Activated T-helper 1 cell treated with anti-CD3 and anti-CD28 coated beads, Interleukin-12 subunit alpha, Interleukin-12 subunit beta, Interleukin-2, Interleukin-4 antibody, amounts not matched to agents 30 ng/mL and 10 ng/mL and 1 ng/mL, durations not matched to agents 14 hours and 24 hours and 36 hours (primary cell): Measurements from ENCODE around the gene ZNF827. TPM values are rescaled to one million over a fixed set of nuclear protein-coding genes. Genes with fewer than 3 reads are reported as not detected.
A peak's percentile ranks its signal among the peaks of the same experiment; 100 is the strongest.
"Not testable (repeated sequence)": the region's sequence is repeated elsewhere in the genome, so short reads cannot be mapped to it uniquely, and the experiment has no call there.

Experiments
- DNase-seq: peaks from one replicate; pipeline ENCODE4 v3.0.0; 2021; ENCODE audit warnings: low spot score
- H3K27ac Mint-ChIP-seq: one replicate; pipeline ENCODE4 v1.8.0; 2021; ENCODE audit warnings: mild to moderate bottlenecking, mixed read lengths
- H3K27me3 Mint-ChIP-seq: one replicate; pipeline ENCODE4 v1.8.0; 2022; ENCODE audit warnings: mild to moderate bottlenecking, moderate library complexity, mixed read lengths; ENCODE audit not compliant: insufficient read depth
- H3K36me3 Mint-ChIP-seq: one replicate; pipeline ENCODE4 v1.8.0; 2021; ENCODE audit warnings: low read depth, mixed read lengths
- H3K4me1 Mint-ChIP-seq: one replicate; pipeline ENCODE4 v1.8.0; 2021; ENCODE audit warnings: low read depth, mixed read lengths
- H3K4me3 Mint-ChIP-seq: one replicate; pipeline ENCODE4 v1.8.0; 2021; ENCODE audit warnings: mild to moderate bottlenecking, moderate library complexity, mixed read lengths
- H3K9me3 Mint-ChIP-seq: one replicate; pipeline ENCODE4 v1.8.0; 2021; ENCODE audit warnings: mixed read lengths
- intact Hi-C: fragments of 100-400 bp; cut with micrococcal nuclease; formaldehyde crosslinking; loops from one replicate; pipeline ENCODE4 v1.15.1; 2024
- total RNA-seq: library from RNA; stranded (reverse); gene quantifications from 2 replicates; pipeline ENCODE4 v1.2.3, GENCODE V29; 2022

ZNF827 gene
- total RNA-seq, 1 donor from 2014 or later: 51.1 TPM

DNA sequence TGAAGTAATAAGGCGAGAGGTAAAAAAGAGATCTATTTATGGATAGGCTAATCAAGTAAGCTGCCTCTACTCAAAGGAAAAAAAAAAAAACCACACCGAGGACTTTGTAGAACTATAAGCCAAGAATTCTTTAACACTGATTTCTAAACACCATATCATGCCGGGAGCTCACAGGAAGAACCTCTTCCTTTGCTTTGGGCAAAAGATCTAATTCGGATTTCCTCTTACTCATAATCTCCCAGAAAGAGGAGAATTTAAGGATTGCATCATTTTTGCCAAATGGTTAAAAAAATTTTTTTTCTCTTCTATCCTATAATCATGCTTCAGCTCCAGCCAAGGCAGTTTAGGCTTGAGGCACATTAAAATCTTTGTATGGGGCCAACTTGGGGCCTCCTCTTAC lies 95.5 kb downstream of the ZNF827 start:
- intact Hi-C loops: no loop called here
- Mint-ChIP-seq H3K36me3 (peaks cover 50% of the 10 kb centered on the region), H3K27ac (no peak overlapping the region), H3K27me3 (no peaks in the 10 kb centered on the region), H3K4me1 (peaks cover 48% of the 10 kb centered on the region), H3K4me3 (no peak overlapping the region), H3K9me3 (no peaks in the 10 kb centered on the region)
- DNase-seq: no peak

DNA sequence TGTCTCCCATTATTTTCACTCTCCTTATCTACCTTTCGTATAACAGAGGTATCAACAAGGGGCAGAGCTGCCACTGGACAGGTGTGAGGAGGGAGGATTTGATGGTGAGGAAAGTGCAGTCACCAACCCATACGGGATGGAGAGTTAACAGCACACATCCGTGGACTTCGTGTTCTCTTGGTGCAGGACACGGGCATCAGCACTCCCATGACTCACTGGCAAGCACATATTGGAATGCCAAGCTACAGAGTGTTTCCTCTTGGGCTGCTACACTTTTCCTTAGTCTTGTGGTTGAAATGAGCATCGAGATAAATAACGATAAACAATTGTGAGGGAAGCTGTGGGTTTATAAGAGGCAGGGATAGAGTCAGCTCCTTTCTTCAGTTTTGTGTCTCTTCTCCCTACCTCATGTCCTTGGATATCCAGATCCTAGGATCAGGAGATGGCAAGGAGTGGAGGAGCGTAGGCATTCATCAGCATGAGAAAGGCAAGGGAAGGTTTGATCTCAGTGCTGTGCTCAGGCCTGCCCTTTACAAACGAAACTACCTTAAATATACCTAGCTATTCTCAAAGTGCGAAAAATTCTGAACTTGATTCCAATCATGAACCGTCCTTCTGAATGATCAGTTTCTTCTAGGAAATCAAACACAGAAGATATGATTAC lies 96.3 kb downstream of the ZNF827 start:
- Mint-ChIP-seq H3K27me3 (no peaks in the 10 kb centered on the region), H3K4me1 (peaks cover 48% of the 10 kb centered on the region), H3K4me3 (no peak overlapping the region), H3K36me3 (peaks cover 45% of the 10 kb centered on the region), H3K27ac (no peak overlapping the region), H3K9me3 (no peaks in the 10 kb centered on the region)
- intact Hi-C loops: no loop called here
- DNase-seq: no peak

DNA sequence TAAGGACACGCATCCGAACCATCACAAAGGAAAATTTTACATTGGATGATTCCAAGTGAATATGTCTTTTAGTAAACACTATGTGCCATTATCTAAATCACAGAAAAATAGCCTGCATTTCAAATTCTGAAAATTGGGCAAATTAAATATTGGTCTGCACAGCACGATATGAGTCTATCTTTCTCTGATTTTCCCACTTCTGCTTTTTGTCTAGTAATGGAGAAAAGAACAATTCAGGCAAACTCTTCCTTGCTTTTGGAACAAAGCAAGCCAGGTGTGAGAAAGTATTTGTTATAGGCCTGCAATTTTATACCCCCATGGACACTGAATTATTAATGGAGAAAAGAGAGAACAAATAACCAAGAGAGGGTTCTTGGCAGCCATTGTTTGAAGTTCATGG lies 97.8 kb downstream of the ZNF827 start:
- no peak overlapping the region for H3K4me3 Mint-ChIP-seq
- H3K27ac Mint-ChIP-seq: no peak overlapping the region
- H3K36me3 Mint-ChIP-seq: peaks cover 43% of the 10 kb centered on the region
- DNase-seq: no peak
- peaks cover 49% of the 10 kb centered on the region for H3K4me1 Mint-ChIP-seq
- no peaks in the 10 kb centered on the region for H3K27me3 Mint-ChIP-seq
- H3K9me3 Mint-ChIP-seq: no peaks in the 10 kb centered on the region
- intact Hi-C loops: no loop called here

DNA sequence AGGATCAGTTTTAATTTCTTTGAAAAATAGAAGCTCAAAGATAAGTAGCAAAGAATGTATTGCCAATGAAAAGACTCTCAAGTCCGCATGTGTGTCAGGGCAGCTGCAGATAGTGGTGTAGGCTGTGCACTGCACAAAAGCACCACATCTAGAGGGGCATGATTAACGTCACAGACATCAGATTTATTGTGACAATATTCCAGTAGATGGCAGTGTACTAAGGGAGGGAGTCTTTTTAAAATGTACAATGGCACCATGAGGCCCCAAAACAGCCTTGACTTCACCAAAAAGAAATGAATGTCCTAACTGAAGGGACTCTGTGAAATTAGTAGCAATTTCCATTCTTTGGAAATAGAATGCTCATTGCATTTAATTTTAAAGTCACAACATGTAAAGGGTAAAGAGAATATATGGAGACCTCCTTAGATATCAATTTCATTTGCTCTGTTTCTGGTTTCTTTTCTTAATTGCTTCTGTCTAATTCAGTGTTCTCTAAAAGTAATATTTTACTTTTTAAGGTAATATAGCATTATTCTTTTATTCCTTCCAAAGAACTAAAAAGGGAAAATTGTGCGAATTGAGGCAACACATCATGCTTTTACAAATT lies 98.4 kb downstream of the ZNF827 start:
- no peaks in the 10 kb centered on the region for H3K9me3 Mint-ChIP-seq
- intact Hi-C loops: no loop called here
- H3K27me3 Mint-ChIP-seq: no peaks in the 10 kb centered on the region
- no peak overlapping the region for H3K4me3 Mint-ChIP-seq
- peaks cover 41% of the 10 kb centered on the region for H3K36me3 Mint-ChIP-seq
- H3K4me1 Mint-ChIP-seq: peaks cover 47% of the 10 kb centered on the region
- DNase-seq: peak; percentile 3
- H3K27ac Mint-ChIP-seq: no peak overlapping the region

DNA sequence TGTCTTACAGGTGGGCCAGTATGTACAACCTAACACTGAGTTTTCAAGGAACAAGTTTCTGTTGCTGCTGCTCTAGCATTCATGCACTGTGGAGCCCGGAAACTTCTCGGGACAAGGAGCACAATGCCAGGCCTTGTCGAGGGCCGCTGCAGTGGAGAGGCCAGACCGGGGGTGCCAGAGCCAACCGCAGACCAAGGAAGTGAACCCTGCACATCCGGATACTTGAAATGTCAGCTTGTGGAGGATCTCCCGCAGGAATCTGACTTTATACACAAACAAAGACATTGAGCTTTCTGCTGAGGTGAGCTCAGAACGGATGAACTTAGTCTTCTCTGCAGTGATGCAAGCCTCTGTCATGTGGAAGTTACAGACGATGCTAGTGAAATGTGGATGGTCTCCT lies 99.5 kb downstream of the ZNF827 start:
- no peak for DNase-seq
- no peak overlapping the region for H3K4me3 Mint-ChIP-seq
- H3K36me3 Mint-ChIP-seq: peaks cover 34% of the 10 kb centered on the region
- H3K27ac Mint-ChIP-seq: no peak overlapping the region
- no peaks in the 10 kb centered on the region for H3K9me3 Mint-ChIP-seq
- peaks cover 38% of the 10 kb centered on the region for H3K4me1 Mint-ChIP-seq
- no peaks in the 10 kb centered on the region for H3K27me3 Mint-ChIP-seq
- intact Hi-C loops: no loop called here

DNA sequence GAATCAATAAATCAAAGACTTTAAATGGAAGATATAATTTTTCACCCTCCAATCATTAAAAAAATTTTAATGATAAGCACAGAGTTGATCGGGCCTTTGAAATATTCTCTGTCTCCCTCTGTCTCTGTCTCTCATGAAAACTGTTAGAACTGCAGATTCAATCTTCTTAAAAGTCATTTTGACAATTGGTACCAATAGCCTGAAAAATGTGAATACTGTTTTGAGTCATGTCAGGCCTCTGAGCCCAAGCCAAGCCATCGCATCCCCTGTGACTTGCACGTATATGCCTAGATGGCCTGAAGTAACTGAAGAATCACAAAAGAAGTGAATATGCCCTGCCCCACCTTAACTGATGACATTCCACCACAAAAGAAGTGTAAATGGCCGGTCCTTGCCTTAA lies 106.2 kb downstream of the ZNF827 start:
- DNase-seq, intact Hi-C loops, H3K9me3 Mint-ChIP-seq, H3K27me3 Mint-ChIP-seq, H3K4me3 Mint-ChIP-seq: not testable (repeated sequence)
- peaks cover 56% of the 10 kb centered on the region for H3K4me1 Mint-ChIP-seq
- peaks cover 27% of the 10 kb centered on the region for H3K36me3 Mint-ChIP-seq
- H3K27ac Mint-ChIP-seq: peak overlapping the region; percentile 66

DNA sequence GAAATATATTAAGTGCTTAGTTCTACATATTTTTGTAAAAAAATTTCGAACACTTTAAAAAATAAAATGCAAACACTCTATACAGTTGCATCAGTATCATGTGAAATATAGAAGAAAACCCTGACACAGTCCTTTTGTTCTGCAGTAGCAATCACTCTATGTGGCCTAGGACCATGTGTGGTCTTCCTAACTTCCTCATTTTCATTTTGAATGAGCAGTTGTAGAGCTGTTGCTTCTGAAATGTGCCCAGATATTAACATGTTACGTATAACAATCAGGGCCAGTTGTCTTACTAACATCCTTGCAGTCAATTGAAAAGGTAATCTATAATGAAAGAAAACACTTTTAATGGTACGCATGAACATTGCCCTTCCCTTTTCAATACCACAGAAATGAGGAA lies 107.9 kb downstream of the ZNF827 start:
- no peak overlapping the region for H3K4me3 Mint-ChIP-seq
- H3K4me1 Mint-ChIP-seq: peaks cover 59% of the 10 kb centered on the region
- intact Hi-C loops: no loop called here
- H3K36me3 Mint-ChIP-seq: peaks cover 31% of the 10 kb centered on the region
- no peak for DNase-seq
- H3K27me3 Mint-ChIP-seq: no peaks in the 10 kb centered on the region
- peak overlapping the region; percentile 50 for H3K27ac Mint-ChIP-seq
- peaks cover 5% of the 10 kb centered on the region for H3K9me3 Mint-ChIP-seq

DNA sequence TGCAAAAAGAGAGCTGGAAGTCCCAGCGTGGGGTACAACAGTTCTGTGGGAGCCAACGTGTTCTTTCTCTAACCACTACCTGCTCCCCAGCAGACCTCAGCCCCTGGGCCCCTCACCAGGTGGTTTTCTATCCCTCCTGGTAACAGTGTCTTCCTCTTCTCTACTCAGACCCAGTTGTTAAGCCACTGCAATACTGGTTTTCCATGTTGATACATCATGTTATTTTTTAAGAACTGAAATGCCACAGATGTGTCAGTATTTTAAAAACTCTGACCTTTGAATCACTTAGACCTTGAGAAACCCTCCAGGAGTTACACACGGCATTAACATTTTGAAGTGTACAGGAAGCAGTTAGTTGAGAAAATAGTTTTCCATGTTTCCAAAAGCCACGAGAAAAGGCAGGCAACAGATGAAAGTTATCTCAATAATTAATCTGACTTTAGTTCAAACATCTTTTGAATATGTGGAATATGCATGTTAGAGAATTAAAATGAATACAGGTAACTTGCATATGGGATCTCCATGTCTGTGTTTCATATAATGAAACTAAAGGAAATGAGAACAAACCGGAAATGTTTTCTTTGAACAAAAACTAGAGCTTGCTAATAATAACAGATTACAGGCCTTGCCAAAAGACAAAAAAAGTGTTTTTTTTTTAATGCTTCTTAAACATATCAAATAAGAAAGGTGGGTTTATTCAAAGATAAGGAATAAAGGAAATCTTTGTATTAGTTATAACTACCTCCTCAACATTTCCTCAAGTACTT lies 108.8 kb downstream of the ZNF827 start:
- DNase-seq: no peak
- peak overlapping the region; percentile 63 for H3K4me3 Mint-ChIP-seq
- peak overlapping the region; percentile 91 for H3K27ac Mint-ChIP-seq
- H3K27me3 Mint-ChIP-seq: no peaks in the 10 kb centered on the region
- peaks cover 5% of the 10 kb centered on the region for H3K9me3 Mint-ChIP-seq
- H3K36me3 Mint-ChIP-seq: peaks cover 35% of the 10 kb centered on the region
- peaks cover 61% of the 10 kb centered on the region for H3K4me1 Mint-ChIP-seq
- intact Hi-C loops: loop anchor here (1.0 to 5.0 kb wide), 15 partner anchors 15 to 732 kb away; partner anchors contain the start of genes ABCE1, ANAPC10, MMAA and OTUD4

DNA sequence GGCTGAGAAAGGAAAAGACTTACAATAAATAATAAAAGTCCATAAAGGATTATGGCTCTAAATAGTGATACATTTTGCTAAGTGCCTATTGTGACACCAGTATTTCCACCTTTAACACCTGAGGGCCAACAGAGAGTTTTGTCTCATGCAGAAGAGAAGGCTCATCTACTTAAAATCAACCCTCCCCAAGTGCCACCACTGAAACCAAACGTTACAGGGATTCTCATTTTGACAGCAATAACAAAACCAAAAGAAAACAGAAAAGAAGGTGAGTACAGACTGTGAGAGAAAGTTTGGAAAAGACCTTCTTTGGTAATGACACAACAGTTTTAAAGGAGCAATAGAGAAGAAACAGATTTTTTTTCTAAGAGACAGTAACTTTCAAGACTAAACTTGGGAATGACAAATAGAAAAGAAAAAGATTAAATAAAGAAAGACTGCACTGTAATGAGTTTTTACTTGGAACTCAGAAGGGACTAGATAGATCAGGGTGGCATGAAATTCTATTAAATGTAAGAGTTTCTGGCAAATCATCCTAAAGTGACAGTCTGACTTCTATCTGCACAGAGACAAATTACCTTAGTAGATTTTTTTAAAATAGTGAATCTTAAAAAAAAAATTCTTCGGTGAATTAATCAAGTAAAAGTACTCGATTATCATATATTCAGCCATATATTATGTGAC lies 109.7 kb downstream of the ZNF827 start:
- peaks cover 66% of the 10 kb centered on the region for H3K4me1 Mint-ChIP-seq
- peak overlapping the region; percentile 91 for H3K27ac Mint-ChIP-seq
- H3K27me3 Mint-ChIP-seq: no peaks in the 10 kb centered on the region
- H3K36me3 Mint-ChIP-seq: peaks cover 37% of the 10 kb centered on the region
- H3K4me3 Mint-ChIP-seq: peak overlapping the region; percentile 63
- peaks cover 5% of the 10 kb centered on the region for H3K9me3 Mint-ChIP-seq
- intact Hi-C loops: loop anchor here (1.0 to 5.0 kb wide), 15 partner anchors 14 to 731 kb away; partner anchors contain the start of genes ABCE1, ANAPC10, MMAA and OTUD4
- DNase-seq: peak; percentile 20

DNA sequence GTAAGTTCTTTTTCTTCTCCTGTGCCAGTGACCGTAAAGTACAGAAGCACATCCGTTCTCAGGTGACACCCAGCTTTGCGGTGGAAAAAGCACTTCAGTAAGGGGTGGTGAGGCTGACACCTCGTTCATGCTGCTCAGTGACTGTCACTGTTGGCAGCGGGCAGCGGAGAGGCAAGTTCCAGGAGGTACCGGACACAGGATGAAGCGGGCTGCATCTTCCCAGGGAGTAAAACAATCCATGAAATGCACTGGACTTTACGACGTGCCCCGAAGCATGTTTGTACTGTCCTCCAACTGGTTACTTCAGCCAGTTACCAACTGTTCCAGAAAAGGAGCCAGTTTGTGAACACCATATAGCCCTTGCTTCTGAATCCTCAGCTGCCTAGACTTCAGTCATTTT lies 110.7 kb downstream of the ZNF827 start:
- Mint-ChIP-seq H3K36me3 (peaks cover 34% of the 10 kb centered on the region), H3K9me3 (peaks cover 5% of the 10 kb centered on the region), H3K27ac (peak overlapping the region; percentile 35), H3K4me1 (peaks cover 77% of the 10 kb centered on the region), H3K4me3 (no peak overlapping the region), H3K27me3 (no peaks in the 10 kb centered on the region)
- intact Hi-C loops: loop anchor here (2.0 to 5.0 kb wide), 4 partner anchors 41 to 647 kb away; partner anchors contain the start of gene OTUD4
- no peak for DNase-seq

DNA sequence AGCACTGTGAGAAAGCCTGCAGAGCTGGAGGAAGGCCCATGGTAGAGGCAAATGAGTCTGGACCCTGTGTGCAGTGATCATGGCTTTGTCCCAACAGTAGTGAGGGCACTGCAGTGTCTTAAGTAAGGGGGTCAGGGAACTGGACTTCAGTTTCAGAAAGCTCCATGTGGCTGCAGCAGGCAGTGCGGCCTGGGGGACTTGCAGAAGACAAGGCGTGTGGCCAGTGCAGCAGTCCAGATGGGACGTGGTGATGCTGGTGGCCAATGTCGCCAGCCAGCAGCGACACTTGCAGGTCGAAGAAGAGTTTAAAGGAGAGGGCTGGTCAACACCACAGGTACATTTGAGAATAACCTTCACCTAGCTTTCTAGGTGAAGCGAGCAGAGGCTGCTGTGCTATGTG lies 113.4 kb downstream of the ZNF827 start:
- no peak for DNase-seq
- H3K4me3 Mint-ChIP-seq: no peak overlapping the region
- H3K9me3 Mint-ChIP-seq: no peaks in the 10 kb centered on the region
- peaks cover 71% of the 10 kb centered on the region for H3K4me1 Mint-ChIP-seq
- peaks cover 38% of the 10 kb centered on the region for H3K36me3 Mint-ChIP-seq
- H3K27ac Mint-ChIP-seq: no peak overlapping the region
- no peaks in the 10 kb centered on the region for H3K27me3 Mint-ChIP-seq
- intact Hi-C loops: loop anchor here (5.0 kb wide), 1 partner anchor 58 kb away; no protein-coding TSS in a partner anchor

DNA sequence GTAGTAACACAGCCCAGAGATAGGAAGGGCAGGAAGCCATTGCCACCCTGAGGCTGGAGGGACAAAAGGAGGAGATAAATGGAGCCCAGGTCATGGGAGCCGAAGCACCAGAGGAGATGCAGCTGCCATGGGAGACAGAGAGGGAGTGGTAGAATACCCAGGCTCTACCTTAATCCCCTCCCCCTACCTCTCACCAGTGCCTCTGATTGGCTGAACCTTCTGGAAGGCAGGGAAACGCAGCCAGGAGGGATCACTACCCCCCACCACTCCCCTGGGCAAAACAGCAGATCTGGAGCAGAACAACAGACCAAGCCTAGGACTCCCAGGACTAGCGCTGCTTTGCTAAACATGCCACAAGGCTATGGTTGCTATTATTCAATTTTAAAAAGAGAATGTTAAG lies 114.2 kb downstream of the ZNF827 start:
- Mint-ChIP-seq H3K9me3 (no peaks in the 10 kb centered on the region), H3K27ac (peak overlapping the region; percentile 50), H3K36me3 (peaks cover 43% of the 10 kb centered on the region), H3K4me1 (peaks cover 70% of the 10 kb centered on the region), H3K27me3 (no peaks in the 10 kb centered on the region), H3K4me3 (no peak overlapping the region)
- DNase-seq: no peak
- intact Hi-C loops: no loop called here
